SK-N-SH (cell line): Measurements from ENCODE around the gene SPRING1. TPM values are rescaled to one million over a fixed set of nuclear protein-coding genes. Genes with fewer than 3 reads are reported as not detected.

Experiments
- CTCF ChIA-PET: fragments of 300-600, 350-600 bp; formaldehyde crosslinking; extraction: SDS; loops from one replicate; lab custom pipeline; 2021; lab: Yijun Ruan, JAX
- POLR2A ChIA-PET: fragments of 350-600 bp; sonication (Branson Sonifier 250); formaldehyde crosslinking; extraction: SDS; loops from one replicate; lab custom pipeline; 2020; ENCODE audit warnings: antibody characterized with exemption, inconsistent platforms; lab: Yijun Ruan, JAX
- DNase-seq: peaks from one replicate; pipeline ENCODE4 v3.0.0; 2012
- H2AFZ ChIP-seq: fragments of 200-600 bp; sonication (generic); 2 replicates; pipeline ENCODE4 v1.8.1; 2016; ENCODE audit warnings: antibody characterized with exemption, mild to moderate bottlenecking, low read depth
- H3F3A ChIP-seq: fragments of 200-600 bp; sonication (generic); replicated peaks from 2 replicates; pipeline ENCODE3; 2016; ENCODE audit warnings: antibody characterized with exemption, mild to moderate bottlenecking; ENCODE audit not compliant: insufficient read depth
- H3K27ac ChIP-seq, 2 experiments: fragments of 200-500 bp in 1 of 2; fragments of 200-600 bp in 1 of 2; sonication (Bioruptor generic) in 1 of 2; sonication (generic), shearing (Covaris generic) in 1 of 2; 2 replicates each; pipeline versions ENCODE4 v1.5.1 to v1.6.1; 2014 to 2016; ENCODE audit warnings: low read depth in 2 of 2, inconsistent platforms in 1 of 2, low read length in 1 of 2, mild to moderate bottlenecking in 1 of 2, mixed read lengths in 1 of 2
- H3K27me3 ChIP-seq: fragments of 200-600 bp; sonication (generic), shearing (Covaris generic); 2 replicates; pipeline ENCODE4 v1.6.1; 2016; ENCODE audit warnings: mixed run types; ENCODE audit not compliant: insufficient read depth
- H3K36me3 ChIP-seq, 2 experiments: fragments of 200-500 bp in 1 of 2; fragments of 200-600 bp in 1 of 2; sonication (Bioruptor generic) in 1 of 2; sonication (generic) in 1 of 2; replicated peaks in 1 of 2; 2 replicates each; pipeline versions ENCODE3 to v1.5.1; 2014 to 2016; ENCODE audit warnings: low read length in 1 of 2, mild to moderate bottlenecking in 1 of 2; ENCODE audit not compliant: insufficient read depth in 2 of 2, control insufficient read depth in 1 of 2
- H3K4me1 ChIP-seq, 2 experiments: fragments of 200-500 bp in 1 of 2; fragments of 200-600 bp in 1 of 2; sonication (Bioruptor generic) in 1 of 2; sonication (generic), shearing (Covaris generic) in 1 of 2; 2 replicates each; pipeline versions ENCODE4 v1.5.1 to v1.6.1; 2014 to 2016; ENCODE audit warnings: low read depth in 1 of 2, low read length in 1 of 2, mixed run types in 1 of 2; ENCODE audit not compliant: insufficient read depth in 2 of 2, control insufficient read depth in 1 of 2
- H3K4me2 ChIP-seq: fragments of 200-600 bp; sonication (generic), shearing (Covaris generic); 2 replicates; pipeline ENCODE4 v1.6.1; 2017; ENCODE audit warnings: mixed run types
- H3K4me3 ChIP-seq, 2 experiments: fragments of 200-500 bp in 1 of 2; fragments of 200-600 bp in 1 of 2; sonication (Bioruptor generic) in 1 of 2; sonication (generic), shearing (Covaris generic) in 1 of 2; 2 replicates each; pipeline versions ENCODE4 v1.5.1 to v1.8.1; 2014 to 2016; ENCODE audit warnings: low read depth in 2 of 2, inconsistent platforms in 1 of 2, low read length in 1 of 2, mild to moderate bottlenecking in 1 of 2, mixed read lengths in 1 of 2, moderate library complexity in 1 of 2
- H3K79me2 ChIP-seq: fragments of 200-600 bp; sonication (generic); 2 replicates; pipeline ENCODE4 v1.8.1; 2017; ENCODE audit warnings: mild to moderate bottlenecking; ENCODE audit not compliant: insufficient read depth
- H3K9ac ChIP-seq: fragments of 200-600 bp; sonication (generic); 2 replicates; pipeline ENCODE4 v1.6.1; 2017; ENCODE audit warnings: mixed run types
- H3K9me2 ChIP-seq: fragments of 200-600 bp; sonication (generic); 2 replicates; pipeline ENCODE4 v1.6.1; 2017; ENCODE audit warnings: mixed run types
- H3K9me3 ChIP-seq: fragments of 200-600 bp; sonication (generic); 2 replicates; pipeline ENCODE4 v1.6.1; 2017; ENCODE audit warnings: mixed run types, mild to moderate bottlenecking, moderate library complexity
- H4K20me1 ChIP-seq: fragments of 200-600 bp; sonication (generic); 2 replicates; pipeline ENCODE4 v1.6.1; 2017; ENCODE audit warnings: mild to moderate bottlenecking, mixed run types; ENCODE audit not compliant: insufficient read depth
- FOXJ3 ChIP-seq: sonication (generic); formaldehyde crosslinking; IDR thresholded peaks from 2 replicates; pipeline ENCODE4 v1.5.1; 2020; ENCODE audit warnings: mild to moderate bottlenecking, missing genetic modification reagents
- GABPA ChIP-seq: IDR thresholded peaks from 2 replicates; pipeline ENCODE4 v1.4.0; 2012; ENCODE audit warnings: low read depth, mild to moderate bottlenecking
- IRF3 ChIP-seq: fragments of 150-350 bp; IDR thresholded peaks from 2 replicates; pipeline ENCODE4 v1.6.1; 2016; ENCODE audit warnings: mild to moderate bottlenecking, low read depth, low read length
- MAX ChIP-seq: IDR thresholded peaks from 2 replicates; pipeline ENCODE4 v1.4.0; 2012; ENCODE audit warnings: low read depth
- MXI1 ChIP-seq: IDR thresholded peaks from 2 replicates; pipeline ENCODE4 v1.6.1; 2012; ENCODE audit warnings: mild to moderate bottlenecking, low read depth, low read length, improper control_type of control experiment
- NRF1 ChIP-seq: IDR thresholded peaks from 2 replicates; pipeline ENCODE4 v1.6.1; 2012; ENCODE audit warnings: low read depth, mild to moderate bottlenecking, low read length
- RAD21 ChIP-seq: IDR thresholded peaks from 2 replicates; pipeline ENCODE4 v1.6.1; 2012; ENCODE audit warnings: mild to moderate bottlenecking, low read length
- RCOR1 ChIP-seq: fragments of 150-350 bp; IDR thresholded peaks from 2 replicates; pipeline ENCODE4 v1.6.1; 2017; ENCODE audit warnings: antibody characterized with exemption, low read length
- SIN3A ChIP-seq: IDR thresholded peaks from 2 replicates; pipeline ENCODE4 v1.6.1; 2012; ENCODE audit warnings: low read depth, mild to moderate bottlenecking, low read length, moderate library complexity, borderline replicate concordance
- TCF12 ChIP-seq: IDR thresholded peaks from 2 replicates; pipeline ENCODE4 v1.4.0; 2012
- TEAD4 ChIP-seq: IDR thresholded peaks from 2 replicates; pipeline ENCODE4 v1.4.0; 2012; ENCODE audit warnings: mild to moderate bottlenecking, borderline replicate concordance; ENCODE audit not compliant: insufficient read depth
- USF1 ChIP-seq: IDR thresholded peaks from 2 replicates; pipeline ENCODE4 v1.4.0; 2012; ENCODE audit warnings: low read depth, borderline replicate concordance
- USF2 ChIP-seq: fragments of 150-350 bp; IDR thresholded peaks from 2 replicates; pipeline ENCODE4 v1.6.1; 2017; ENCODE audit warnings: antibody characterized with exemption, low read length, low read depth, borderline replicate concordance
- WGBS: methylation state at CpG from one replicate; pipeline ENCODE4 v1.1.6; 2017; ENCODE audit warnings: low lambda C conversion rate; 5-methylcytosine and 5-hydroxymethylcytosine counted together
- polyA plus RNA-seq, 3 experiments: library from polyadenylated mRNA; depleted of rRNA; stranded (reverse); fragments of >200 nt; gene quantifications; 2 replicates each; pipeline ENCODE4 v1.2.3, GENCODE V29; 2012

The SPRING1 gene
- polyA plus RNA-seq, 1 of the 3 experiments (the other 2 are of a cell fraction), result 10.9 TPM

GRCh38 chr12:116779597-116779996 is 41.7 kb upstream of the SPRING1 start (continued):
- no peak for TF ChIP-seq IRF3

- H2AFZ ChIP-seq, result no peak overlapping the region
- H3F3A ChIP-seq, result no peaks in the 10 kb centered on the region
- no peaks in the 10 kb centered on the region for H3K36me3 ChIP-seq
- ChIA-PET POLR2A (no interaction called here), CTCF (interaction anchor here (1.7 kb wide), 1 partner anchor 19 kb away, joined by 3 read pairs; no protein-coding TSS in a partner anchor)
- 100% methylated on average over 1 of the region's 1 CpG for WGBS
- no peaks in the 10 kb centered on the region for H3K79me2 ChIP-seq
- no peak overlapping the region for H3K9ac ChIP-seq
- no peak overlapping the region for H3K4me3 ChIP-seq
- no peaks in the 10 kb centered on the region for H3K9me3 ChIP-seq
- H3K4me2 ChIP-seq, result no peak overlapping the region
- TF ChIP-seq USF1 (no peak), TCF12 (no peak), MXI1 (no peak), USF2 (no peak), RAD21 (no peak), GABPA (no peak), SIN3A (no peak), FOXJ3 (CRISPR knock-in tag) (no peak), TEAD4 (no peak), RCOR1 (no peak), MAX (no peak), NRF1 (no peak), IRF3 (no peak)
- H4K20me1 ChIP-seq, result no peaks in the 10 kb centered on the region
- H3K4me1 ChIP-seq, result no peaks in the 10 kb centered on the region
- no peak for DNase-seq
- H3K27me3 ChIP-seq, result no peaks in the 10 kb centered on the region
- no peaks in the 10 kb centered on the region for H3K9me2 ChIP-seq
- no peak overlapping the region for H3K27ac ChIP-seq
Measured at GRCh38 chr12:116777245-116777644, 39.4 kb upstream of the SPRING1 start.
